GM18870 (cell line): ENCODE results near the gene NKX1-2.

Experiments used
- ATAC-seq: cut with Tn5 transposase; IDR thresholded peaks from one replicate; pipeline ENCODE4 v1.9.1; 2021; ENCODE audit warnings: moderate library complexity; ENCODE audit not compliant: unreplicated experiment

Gene NKX1-2

GRCh38 chr10:124476043-124476725 lies 26.3 kb upstream of the NKX1-2 start:
- ATAC-seq = no peak

DNA sequence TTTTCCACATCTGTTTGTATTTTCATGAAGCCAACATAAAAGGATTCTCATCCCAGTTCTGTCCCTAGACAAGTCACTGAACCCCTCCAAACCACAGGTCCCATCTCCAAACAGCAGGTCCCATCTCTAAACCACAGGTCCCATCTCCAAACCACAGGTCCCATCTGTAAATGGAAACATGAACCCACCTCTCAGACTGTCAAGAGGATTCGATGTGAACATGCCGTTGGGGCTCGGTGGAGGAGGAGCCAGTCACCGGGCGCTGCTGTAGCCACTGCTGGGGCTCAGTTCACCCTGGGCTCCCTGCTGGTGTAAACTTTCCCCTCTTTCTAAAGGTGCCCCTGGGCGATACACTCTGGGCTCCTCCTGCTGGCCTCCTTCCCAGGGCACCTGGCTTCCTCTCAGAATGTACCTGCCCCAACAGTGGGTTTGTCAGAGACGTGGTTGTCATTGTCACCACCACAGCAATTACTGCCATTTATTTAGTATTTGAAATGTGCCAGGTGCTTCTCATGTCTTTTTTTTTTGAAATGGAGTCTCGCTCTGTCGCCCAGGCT lies 24.8 kb upstream of the NKX1-2 start:
- ATAC-seq = no peak

DNA sequence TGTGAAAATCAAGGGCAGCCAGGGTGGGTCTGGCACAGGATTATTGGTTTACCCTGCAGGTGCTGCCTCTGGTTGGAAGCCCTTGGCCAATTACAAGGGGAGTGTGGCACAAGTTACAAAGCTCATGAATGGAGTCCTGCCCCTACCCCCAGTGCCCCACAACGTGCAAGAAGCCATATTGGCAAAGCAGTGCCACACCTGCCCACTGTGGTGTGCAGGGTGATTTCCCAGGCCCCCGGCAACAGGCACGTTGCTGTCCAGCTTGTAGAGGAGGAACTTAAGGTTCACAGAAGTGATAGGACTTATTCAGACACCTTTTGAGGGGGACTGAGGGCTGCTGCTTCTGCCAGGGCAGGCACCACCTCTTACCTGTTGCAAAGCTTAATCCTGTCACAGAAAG lies 23.2 kb upstream of the NKX1-2 start:
- ATAC-seq = no peak

DNA sequence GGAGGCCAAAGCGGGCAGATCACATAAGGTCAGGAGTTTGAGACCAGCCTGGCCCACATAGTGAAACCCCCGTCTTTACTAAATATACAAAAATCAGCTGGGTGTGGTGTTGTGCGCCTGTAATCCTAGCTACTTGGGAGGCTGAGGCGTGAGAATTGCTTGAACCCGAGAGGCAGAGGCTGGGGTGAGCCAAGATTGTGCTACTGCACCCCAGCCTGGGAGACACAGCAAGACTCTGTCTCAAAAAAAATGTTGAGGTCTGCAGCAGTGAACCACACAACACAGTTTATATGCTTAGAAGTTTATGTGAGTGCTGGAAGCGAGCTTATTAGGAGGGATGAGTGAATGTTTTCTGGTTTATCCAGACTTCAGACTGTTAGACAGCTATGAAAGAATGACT lies 22.2 kb upstream of the NKX1-2 start:
- no peak for ATAC-seq

GRCh38 chr10:124470544-124471434 lies 21.0 kb upstream of the NKX1-2 start:
- no peak for ATAC-seq

DNA sequence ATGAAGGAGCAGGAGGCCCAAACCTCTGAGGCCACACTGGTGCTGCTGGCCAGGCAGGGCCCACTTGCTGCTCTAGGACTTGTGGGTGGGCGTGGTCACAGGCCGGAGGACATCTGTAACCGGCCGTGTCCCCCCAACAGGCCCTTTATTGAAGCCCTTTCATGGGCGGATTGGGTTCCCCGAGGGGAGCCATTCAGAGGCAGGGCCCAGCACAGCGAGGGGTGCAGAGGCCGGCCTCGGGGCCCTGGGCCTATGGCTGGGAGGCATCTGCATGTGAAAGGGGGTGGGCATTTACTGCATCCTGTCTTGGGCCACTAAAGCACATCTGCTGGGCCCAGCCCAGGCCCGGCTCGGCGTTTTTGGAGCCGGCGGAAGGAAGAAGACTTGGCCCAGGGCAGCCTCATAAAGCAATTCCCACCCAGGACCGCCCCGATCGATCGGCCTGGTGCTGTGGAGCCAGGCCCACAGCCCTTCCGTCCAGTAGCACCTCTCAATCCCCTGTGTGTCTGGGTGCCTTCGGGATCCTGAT lies 20.2 kb upstream of the NKX1-2 start:
- no peak for ATAC-seq

DNA sequence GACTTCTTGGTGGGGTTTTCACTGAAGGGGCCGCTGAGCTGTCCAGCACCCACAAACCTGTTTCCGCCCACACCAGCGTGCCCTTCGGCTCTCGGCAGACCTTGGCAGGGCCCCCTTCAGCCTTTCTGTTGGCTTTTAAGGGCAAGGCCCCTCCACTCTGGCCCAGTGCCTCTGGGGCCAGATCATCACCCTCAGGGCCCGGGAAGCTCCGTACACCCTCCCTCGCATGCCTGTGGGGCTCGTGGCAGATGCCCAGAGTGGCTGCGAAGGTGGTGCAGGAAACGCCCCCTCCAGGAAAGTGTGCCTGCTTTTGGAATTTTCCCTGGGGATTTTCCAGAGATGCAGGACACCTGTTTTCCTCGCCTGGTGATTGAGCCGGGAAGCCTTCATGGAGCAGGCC lies 18.8 kb upstream of the NKX1-2 start:
- no peak for ATAC-seq

GRCh38 chr10:124467165-124467564 lies 17.3 kb upstream of the NKX1-2 start:
- ATAC-seq = no peak

DNA sequence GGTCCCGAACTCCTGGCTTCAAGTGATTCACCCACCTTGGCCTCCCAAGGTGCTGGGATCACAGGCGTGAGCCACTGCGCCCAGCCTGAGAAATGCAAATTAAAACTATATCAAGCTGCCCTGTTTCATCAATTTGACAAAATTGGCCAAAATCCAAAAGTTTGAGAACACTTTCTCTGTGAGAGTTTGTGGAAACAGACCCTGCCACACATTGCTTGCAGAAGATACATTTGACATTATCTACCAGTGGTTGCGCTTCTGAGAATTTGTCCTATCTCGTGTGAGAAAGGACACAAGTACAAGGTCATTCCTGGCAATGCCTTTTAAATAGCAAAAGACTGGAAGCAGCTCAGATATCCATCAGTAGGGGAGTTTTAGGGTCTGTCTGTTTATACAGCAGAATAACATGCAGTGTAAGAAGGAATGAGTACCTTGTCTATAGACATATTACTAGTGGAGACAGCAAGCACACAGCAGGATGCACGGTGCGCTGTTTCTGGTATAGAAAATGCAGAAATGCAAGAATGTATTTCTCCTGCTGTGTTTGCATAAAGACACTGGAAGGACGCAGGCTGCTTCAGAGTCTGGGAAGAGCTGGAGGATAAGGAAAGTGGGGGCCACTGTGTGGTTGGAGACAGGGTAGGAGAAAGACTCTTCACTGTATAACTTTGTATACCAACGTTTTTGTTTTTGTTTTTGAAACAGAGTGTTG lies 16.1 kb upstream of the NKX1-2 start:
- ATAC-seq = no peak

DNA sequence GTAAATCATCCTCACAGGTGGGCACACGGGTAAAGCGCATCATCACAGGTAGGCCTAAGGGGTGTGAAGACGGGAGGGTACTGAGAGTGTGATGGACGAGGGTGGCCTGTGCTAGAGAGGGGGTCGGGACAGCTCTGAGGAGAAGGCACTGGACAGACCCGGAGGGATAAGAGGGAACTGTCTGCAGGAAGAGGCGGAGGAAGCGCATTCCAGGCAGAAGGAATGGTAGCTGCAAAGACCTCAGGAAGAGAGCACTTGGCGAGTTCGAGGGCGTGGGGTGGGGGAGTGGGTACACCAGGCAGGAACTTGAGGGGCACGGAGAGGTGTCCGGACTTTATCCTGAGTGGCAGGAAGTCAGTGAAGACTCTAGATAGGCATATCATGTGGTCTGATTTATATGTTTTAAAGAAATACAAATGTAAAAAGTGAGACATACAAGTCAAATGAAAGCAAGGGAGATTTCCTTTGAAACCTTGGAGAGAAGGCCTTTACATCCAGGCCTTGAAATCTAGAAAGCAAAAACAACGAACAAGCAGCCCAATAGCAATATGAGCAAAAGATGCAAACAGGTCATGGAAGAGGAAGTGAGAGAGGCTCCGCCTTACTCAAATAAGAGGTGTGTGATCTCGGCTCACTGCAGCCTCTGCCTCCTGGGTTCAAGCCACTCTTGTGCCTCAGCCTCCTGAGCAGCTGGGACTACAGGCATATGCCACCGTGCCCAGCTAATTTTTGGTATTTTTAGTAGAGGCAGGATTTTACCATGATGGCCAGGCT lies 15.4 kb upstream of the NKX1-2 start:
- peak; percentile 54 for ATAC-seq

DNA sequence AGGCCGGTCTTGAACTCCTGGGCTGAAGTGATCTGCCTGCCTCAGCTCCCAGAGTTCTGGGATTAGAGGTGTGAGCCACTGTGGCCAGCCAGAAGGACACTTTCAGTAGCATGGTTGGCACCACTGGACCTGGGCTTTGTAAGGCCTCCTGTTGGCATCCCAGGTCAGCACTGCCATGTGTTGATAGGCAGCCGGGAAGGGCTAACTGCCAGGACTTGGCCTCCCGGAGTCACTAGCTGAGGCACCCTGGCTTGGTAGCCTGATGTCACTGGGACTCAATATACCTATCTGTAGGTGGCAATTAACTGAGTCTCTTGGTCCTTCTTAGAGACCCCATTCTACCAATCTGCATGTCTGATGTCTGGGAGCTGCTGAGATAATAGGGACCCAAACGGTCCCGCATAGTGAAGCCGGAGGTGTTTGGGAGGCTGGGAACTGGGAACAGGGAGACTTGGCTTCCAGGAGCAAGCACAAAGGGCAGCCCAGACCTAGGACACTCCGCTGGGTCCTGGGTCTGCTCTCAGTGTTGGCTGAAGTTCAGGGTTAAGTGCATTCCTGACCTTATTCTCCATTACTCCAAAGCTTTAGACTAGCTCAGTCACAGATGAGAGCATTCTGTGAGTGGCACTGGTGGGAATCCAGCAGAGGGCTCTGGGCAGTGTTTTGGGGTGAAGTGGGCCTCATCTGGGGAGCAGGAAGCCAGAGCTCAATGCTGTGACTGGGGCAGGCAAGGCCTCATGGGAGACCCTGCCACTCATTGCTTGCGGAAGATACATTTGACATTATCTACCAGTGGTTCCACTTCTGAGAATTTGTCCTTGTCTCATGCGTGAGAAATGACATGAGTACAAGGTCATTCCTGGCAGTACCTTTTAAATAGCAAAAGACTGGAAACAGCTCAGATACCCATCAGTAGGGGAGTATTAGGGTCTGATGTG lies 14.5 kb upstream of the NKX1-2 start:
- ATAC-seq = no peak

DNA sequence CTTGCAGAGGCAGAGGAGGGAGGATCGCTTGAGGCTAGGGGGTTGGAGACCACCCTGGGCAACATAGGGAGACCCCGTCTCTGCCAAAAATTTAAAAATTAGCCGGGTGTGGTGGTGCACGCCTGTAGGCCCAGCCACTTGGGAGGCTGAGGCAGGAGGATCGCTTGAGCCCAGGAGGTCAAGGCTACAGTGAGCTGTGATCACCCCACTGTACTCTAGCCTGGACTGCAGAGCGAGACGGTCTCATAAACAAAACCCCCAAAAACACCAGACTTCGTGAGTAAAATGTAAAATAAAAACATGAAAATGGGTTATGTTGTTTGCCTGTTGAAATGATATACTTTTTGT lies 12.5 kb upstream of the NKX1-2 start:
- ATAC-seq = no peak

DNA sequence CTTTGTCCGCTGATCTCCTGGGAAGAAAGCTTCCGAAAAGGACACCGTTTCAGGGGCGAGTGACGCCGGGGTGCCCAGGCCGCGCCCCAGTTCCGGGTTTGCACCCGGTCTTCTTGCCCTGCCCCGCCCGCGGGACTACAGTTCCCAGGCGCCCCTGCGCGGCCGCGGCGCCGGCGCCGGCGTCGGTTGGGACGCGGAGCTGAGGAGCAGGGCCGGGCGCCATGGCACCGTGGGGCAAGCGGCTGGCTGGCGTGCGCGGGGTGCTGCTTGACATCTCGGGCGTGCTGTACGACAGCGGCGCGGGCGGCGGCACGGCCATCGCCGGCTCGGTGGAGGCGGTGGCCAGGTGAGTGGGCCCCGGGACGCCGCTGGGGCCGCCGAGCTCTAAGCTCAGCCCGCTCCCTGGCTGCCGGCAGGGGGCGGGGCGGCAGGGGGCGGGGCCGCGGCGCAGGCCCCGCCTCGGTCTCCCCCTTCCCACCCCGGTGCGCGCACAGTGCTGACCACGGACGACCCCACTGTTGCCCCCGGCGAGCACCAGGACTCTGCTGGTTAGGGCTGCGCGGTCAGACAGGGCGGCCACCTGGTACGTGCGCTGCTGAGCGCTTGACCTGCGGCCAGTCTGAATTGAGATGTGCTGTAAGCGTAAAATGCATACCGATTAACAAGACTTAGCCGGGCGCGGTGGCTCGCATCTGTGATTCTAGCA lies 12.0 kb upstream of the NKX1-2 start, which contains the start of gene LHPP:
Gene LHPP, plus strand, starts transcription at position 182 of the 706 bp plus-strand sequence. Its CDS starts 40 bp downstream, at position 222.
- ATAC-seq = peak; percentile 57

GRCh38 chr10:124460144-124460543 lies 10.3 kb upstream of the NKX1-2 start:
- ATAC-seq = no peak

GRCh38 chr10:124459395-124459794 lies 9.6 kb upstream of the NKX1-2 start:
- ATAC-seq = no peak

DNA sequence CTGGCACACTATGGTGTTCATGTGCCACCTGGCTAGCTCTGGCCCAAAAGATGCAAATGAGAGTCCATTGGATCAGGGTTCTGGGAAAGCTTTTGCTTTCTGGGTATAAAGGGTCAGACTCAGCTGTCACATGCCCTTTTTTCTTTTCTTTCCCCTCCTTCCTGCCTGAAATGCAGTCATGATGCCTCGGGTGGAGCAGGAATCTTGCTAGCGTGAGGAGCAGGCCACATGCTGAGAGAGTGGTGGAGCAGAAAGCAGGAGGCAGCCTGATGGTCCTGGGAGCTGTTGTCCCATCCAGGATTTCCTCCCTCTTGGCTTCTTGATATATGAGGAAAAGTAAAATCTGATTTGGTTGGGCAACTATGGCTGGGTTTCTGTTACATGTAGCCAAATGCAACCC lies 9.1 kb upstream of the NKX1-2 start:
- no peak for ATAC-seq

DNA sequence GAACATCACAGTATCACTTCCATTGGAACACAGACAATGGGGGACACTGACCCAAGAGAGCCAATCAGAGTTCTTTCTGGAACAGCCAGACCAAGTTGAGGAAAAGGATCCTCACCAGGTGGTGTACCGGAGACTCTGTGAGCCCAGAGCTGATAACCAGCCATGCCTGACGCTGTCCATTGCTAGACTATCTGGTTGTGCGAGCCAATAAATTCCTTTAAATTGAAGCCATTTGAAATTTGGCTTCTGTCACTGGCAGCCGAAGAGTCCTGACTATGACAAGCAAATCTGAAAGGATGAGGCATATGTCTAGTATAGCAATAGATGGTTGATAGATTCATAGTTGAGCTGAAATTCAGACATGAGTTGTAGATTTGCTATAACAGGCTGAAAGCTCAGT lies 8.6 kb upstream of the NKX1-2 start:
- no peak for ATAC-seq

GRCh38 chr10:124455441-124455840 lies 5.6 kb upstream of the NKX1-2 start:
- ATAC-seq = no peak
